GM21367 (cell line): ENCODE data around the gene DHRS7B.
"Not testable (repeated sequence)": the region's sequence is repeated elsewhere in the genome, so short reads cannot be mapped to it uniquely, and the experiment has no call there.

Experiments
- ATAC-seq: cut with Tn5 transposase; IDR thresholded peaks from one replicate; pipeline ENCODE4 v1.9.1; 2021; ENCODE audit not compliant: unreplicated experiment

DHRS7B gene, protein sequence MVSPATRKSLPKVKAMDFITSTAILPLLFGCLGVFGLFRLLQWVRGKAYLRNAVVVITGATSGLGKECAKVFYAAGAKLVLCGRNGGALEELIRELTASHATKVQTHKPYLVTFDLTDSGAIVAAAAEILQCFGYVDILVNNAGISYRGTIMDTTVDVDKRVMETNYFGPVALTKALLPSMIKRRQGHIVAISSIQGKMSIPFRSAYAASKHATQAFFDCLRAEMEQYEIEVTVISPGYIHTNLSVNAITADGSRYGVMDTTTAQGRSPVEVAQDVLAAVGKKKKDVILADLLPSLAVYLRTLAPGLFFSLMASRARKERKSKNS

DNA sequence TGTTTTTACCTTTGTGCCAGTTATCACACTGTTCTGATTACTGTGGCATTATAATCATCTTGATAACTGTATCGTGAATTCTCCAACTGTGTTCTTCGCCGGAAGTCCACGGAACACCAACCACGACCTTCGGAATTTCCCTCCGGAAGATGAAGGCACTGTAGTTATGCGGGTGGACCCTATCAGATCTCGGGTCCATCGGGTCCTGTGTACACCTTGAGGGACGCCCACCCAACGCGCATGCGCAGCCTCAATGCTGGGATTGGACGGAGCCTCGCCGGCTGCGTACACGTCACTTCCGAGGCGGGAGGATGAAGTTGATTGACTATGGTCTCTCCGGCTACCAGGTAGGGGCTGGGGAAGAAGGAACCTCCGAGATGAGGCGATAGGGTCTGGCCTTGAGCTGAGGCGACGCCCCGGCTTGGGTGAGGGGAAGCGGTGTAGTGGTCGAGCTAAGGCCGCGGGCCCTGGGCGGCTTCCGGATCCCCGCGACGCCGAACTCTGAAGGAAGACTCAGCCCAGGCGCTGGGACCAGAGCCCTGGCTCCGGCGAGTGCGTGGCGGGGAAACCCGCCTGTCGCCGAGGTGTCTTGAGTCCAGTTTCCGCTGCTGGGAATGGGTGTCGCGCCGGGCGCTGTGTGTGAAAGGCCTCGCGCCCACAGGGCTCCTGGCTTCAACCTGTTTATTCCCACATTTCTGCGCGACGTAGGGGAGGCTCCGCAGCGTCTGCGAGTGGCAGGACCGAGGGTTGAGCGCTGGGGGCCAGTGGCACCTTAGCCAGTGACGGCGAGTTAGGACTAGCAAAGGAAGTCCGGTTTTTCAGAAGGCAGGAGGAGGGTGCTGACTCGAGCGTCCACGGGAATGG, at the start of gene DHRS7B:
DHRS7B (plus strand) TSS at position 320 of the 864 bp plus-strand sequence; CDS start at position 328, 8 bp downstream.
- ATAC-seq: peak; percentile 86

DNA sequence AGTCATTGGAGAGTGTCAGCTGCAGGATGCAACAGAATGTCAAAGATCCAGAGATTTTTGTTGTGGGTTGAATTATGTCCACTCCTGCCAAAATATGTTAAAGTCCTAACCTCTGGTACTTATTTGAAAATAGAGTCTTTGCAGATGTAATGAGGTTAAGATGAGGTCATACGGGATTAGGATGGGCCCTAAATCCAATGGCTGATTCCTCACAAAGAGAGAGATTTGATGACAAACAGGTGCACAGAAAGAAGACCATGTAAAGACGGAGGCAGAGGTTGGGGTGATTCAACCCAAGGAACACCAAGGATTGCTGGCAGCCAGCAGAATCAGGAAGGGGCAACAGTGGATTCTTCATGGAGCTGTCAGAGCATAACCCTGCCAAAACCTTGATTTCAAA, 49.5 kb upstream of the DHRS7B start:
- no peak for ATAC-seq

DNA sequence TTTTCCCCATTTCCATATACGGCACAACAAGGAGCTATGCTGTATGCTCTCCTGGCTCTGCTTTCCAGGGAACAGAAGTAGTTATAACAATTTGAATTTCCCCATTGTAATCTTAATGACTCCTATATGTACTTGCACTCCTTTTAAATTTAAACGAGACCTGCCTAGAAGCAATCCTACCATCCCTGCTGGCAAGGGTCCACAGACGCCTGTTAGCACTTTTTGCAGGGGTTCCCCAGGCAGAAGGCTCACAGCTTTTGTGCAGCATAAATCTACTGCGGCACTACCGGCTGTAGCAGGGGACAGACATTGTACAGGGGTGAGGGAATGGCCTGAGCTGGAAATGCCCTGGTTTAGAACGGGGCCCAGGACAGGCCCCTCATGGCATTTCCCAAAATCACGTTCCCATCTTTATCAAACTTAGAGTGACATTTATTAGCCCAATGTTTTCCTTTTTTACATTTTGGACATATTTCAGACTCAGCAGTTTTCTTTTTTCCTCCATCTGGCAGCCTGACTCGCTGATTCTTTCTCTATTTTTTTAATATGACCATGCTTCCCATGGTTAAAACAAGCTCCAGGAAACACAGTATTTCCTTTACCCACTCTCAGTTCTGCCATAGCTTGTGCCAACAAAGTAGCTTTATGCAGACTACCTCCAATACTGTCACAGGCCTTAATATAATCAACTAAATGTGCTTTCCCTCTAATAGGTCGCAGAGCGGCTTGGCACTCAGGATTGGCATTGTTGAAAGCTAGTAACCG, 48.6 kb upstream of the DHRS7B start:
- ATAC-seq: no peak

DNA sequence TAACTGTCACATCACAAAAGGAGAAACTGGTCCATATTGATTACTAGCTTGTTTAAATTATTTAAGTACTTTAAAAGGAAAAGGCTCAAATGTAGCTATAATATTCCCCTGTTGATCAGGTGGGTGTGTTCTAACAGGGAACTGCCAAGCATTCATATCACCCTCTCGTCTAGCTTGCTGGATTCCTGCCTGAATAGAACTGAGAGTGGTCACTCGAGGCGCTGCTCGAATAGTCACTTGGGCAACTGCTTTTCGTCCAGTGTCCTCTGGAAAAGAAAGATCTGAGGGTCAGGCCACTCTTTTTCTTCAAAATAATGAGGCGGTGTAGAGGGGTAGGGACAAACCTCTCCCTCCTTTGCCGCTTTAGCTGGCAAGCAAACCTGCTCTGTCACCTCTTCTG, 47.6 kb upstream of the DHRS7B start:
- ATAC-seq: no peak

DNA sequence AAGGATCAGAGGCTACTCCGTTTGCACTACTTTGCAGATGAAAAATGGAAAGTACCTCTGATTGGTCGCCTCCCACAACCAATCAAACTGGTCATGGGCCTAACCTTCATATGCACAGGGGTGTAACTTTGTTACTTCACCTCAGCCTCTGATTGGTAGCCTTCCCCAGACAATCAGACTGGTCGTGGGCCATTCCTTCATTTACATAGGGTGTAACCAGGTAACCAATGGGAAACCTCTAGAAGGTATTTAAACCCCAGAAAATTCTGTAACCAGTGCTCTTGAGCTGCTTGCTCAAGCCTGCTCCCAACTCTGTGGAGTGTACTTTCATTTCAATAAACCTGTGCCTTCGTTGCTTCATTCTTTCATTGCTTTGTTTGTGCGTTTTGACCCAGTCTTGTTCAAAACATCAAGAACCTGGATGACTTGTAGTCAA, 44.7 kb upstream of the DHRS7B start:
- ATAC-seq: no peak

DNA sequence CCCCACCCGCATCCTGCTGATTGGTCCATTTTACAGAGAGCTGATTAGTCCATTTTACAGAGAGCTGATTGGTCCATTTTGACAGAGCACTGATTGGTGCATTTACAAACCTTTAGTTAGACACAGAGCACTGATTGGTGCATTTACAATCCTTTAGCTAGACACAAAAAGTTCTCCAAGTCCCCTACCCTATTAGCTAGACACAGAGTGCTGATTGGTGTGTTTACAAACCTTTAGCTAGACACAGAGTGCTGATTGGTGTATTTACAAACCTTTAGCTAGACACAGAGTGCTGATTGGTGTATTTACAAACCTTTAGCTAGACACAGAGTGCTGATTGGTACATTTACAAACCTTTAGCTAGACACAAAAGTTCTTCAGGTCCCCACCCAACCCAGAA, 41.5 kb upstream of the DHRS7B start:
- ATAC-seq: not testable (repeated sequence)

DNA sequence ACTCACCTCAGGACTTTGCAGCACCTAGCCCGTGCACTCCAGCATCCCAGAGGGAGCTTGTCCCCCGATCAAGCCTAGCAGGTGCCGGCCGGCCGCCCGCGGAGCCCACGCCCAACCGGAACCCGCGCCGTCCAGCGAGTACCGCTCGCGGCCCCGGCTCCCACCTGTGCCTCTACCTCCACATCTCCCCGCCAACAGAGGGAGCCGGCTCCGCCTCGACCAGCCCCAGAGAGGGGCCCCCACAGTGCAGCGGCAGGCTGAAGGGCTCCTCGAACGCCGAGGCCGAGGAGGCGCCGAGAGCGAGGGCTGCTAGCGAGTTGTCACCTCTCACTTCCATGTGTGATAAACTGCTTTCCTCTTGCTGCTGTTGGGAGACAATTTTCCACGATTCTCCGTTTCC, 41.1 kb upstream of the DHRS7B start:
- no peak for ATAC-seq

DNA sequence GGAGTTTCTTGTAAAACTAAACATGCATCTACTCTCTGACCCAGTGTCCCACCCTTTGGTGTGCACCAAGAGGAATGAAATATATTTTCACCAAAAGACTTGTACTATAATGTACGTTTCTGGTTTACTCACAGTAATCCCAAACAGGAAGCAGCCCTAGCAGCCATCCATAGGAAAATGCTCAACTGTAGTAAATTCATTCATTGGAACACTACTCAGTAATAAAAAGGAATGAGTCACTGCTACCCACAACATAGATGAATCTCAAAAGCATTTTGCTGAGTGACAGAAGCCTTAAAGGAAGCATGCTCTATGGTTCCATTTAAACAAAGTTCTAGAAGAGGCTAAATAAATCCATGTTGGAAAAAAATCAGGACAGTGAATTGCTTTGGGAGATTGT, 37.6 kb upstream of the DHRS7B start:
- no peak for ATAC-seq

DNA sequence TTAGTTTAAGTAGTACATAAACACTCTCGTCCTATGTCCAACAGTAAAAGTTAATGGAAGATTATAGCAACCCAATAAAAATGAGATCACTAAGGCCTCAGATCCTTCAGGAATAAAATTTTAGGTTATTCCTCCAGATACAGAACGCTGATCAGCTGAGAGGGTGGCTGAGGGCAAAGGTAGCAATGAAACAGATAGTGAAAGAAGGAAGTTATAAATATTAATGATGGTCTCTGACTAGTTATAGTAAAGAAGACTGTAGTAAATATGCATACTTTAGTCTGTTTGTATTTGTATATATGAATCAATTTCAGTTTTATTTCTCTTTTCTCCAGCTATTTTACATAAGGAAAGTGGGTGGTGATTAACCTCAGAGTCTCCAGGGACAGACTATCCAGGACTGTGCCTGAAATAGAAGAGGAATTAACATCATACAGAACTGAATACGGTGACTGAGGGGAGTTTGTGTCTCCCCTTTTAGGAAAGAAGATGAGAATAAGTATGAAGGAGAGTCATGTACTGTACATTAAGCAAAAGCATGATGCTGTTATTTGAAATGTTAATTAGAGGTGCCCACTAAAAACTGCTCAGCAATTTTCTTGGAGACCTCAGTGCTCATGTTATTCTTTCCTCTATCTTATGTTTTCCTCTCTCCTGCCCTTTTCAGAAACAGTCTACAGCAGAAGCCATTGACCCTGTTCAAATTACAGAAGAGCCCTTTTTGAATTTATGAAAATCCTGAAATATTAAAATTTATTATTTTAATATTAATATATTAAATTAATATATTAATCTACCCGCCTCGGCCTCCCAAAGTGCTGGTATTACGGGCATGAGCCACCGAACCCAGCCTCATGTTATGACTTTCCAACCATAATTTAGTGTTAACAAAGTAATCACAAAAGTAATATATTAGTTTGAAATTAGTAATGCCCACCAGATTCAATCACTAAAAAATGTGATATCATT, 36.5 kb upstream of the DHRS7B start:
- no peak for ATAC-seq

DNA sequence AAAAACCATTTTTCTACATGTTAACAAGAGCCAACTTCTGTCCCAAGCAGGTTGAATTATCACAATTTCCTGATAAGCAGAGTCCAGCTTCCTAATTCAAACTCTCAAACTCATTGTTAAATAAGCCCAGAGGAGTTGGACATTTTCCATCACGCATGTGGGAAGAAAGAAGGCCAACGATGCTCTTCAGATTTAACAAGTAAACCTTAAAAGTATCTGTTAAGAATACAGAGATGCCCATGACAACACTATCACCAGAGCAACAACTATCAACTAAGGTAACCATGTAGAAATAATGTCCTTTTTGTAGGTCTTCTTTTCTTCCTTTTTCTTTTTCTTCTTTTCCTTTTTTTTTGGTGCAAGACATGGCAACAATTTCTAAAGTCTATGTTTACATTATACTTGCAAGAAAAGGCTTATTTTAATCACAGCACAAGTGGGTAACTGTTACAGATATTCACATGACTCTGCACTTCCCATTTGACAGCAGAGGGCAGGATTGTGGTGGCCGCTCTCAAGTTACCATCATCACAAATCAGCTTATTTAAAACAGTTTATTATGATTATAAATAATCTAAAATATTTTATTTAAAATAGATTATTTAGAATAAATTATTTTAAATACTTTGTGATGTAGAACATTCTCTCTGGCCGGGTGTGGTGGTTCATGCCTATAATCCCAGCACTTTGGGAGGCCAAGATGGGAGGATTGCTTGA, 35.7 kb upstream of the DHRS7B start:
- ATAC-seq: no peak

DNA sequence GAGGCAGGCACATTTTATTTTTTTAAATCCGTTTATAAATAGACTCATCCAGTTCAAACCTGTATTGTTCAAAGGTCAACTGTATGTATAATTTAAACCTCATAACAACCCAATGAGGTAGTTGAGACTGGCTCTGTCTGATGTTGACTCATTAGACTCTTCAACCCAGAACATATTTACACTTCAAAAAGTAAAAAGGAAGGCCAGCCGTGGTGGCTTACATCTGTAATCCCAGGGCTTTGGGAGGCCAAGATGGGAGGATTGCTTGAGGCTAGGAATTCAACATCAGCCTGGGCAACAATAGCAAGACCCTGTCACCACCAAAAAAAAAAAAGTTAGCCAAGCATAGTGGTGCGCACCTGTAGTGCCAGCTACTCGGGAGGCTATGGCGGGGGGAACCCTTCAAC, 32.5 kb upstream of the DHRS7B start:
- no peak for ATAC-seq

DNA sequence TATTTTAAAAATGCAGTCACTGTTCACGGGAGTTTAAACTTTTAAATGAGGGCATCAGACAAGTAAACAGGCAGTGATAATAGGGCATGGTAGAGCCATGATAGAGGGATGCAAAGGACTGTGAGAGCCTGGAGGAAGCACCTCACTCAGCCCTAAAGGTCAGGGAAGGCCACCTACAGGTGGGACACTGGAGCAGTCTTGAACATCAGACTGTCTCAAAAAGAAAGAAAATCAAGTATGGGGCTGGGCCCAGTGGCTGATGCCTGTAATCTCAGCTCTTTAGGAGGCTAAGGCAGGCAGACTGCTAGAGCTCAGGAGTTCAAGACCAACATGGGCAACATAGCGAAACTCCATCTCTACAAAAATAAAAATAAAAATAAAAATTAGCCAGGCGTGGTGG, 31.0 kb upstream of the DHRS7B start:
- ATAC-seq: no peak

DNA sequence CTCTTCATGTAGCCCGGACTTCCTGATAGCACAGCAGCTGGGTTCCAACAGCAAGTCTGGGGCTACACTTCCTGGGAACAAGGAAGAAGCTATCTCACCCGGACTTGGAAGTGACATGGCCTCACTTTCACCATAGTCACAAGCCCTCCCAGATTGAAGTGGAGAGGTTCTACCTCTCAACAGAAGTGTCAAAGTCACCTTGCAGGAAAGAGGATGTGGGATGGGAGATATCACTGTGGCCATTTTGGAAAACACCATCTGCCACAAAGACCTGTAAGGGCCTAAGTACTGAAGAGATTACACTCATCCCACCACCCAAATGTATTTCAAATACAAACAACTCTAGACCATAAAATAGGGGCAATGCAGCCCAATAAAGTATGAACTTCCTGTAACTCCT, 29.9 kb upstream of the DHRS7B start:
- ATAC-seq: no peak

DNA sequence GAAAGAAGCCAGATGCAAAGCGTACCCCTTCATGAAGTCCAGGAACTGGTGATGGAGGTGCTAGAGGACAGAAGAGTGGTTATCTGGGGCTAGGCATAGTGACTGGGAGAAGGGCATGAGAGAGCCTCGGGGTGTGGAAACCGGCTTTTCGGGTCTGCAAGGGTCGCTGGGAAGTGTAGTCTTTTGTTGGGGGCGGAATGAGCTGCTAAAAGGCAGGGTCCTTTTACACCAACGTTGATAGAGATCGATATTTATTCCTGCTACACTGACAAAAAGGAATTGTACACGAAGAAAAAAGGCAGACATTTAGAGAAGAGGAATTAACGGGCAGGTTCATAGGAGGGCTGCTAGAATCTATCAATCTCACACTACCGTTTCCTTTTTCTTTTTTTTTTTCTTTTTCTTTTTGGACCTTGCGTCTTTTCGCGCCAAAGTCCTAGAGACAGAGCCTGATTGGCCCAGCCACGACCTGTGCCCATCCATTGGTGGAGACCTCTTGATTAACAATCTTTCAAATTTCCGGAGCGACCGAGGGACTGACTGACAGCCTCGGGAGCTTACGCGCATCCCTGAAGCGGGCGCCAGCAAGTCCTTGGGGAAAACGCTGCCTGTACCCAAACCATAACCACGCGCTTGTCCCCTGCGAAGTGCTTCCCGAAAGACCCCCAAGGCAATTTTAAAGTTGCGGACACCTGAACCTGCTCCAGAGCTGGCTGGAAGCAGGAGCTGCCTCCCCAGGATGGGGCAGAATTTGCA, 27.7 kb upstream of the DHRS7B start:
- peak; percentile 94 for ATAC-seq

DNA sequence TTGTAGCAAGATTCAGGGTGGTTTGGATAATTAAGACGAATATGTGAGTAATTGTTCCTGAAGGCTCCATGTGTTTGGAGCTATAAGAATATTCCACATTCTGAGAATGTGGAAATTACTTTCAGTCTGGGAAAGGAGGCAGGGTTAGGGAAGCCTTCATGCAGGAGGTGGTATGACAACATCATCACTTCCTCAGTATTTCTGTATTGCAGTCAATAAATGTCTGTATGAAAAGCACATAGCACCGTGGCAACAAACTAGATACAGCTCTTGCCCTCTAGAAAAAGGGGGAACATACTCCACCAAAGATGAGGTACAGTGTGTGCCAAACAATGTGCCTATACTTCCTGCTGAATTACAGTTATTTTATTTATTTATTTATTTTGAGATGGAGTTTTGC, 26.1 kb upstream of the DHRS7B start:
- no peak for ATAC-seq

DNA sequence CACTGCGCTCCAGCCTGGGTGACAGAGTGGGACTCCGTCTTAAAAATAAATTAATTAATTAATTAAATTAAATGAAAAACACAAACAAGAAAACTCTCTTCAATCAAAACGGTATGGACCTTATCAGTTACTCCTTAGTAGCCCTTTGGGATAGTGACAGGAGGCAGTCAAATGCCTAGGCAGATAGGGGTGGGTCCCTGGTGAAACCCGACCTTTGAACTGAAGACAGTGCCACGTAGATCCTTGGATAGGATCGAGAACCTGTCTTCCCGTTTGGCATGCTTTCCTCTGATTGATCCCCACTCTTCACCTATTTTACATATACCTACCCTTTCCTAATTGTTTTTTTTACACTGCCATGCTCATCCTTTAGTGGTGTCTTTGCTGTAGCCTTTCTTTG, 22.2 kb upstream of the DHRS7B start:
- ATAC-seq: no peak

DNA sequence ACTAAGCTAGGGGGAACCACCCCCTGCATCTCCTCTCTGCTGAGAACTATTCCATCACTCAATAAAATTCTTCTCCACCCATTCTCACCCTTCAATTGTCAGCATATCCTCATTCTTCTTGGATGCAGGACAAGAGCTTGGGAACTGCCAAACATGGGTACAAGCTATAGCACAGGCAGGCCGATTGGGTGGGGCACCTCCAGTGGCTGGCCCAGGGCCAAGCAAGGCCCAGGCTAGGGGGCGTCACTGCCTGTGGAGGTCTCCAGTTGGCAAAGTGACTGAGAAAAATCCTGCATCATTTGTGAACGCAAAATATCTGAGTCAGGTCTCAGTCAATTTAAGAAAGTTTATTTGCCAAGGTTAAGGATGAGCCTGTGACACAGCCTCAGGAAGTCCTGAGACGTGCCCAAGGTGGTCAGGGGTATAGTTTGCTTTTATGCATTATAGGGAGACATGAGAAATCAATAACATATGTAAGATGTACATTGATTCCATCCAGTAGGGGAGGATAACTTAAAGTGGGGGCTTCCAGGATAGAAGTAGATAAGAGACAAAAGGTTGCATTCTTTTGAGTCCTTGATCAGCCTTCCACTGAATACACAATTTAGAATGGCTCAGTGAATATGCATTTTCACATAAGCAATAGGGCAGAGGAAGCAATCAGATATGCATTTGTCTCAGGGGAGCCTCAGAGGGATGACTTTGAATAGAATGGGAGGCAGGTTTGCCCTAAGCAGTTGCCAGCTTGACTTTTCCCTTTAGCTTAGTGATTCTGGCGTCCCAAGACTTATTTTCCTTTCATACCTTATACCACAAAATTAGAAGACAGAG, 21.5 kb upstream of the DHRS7B start:
- ATAC-seq: no peak

DNA sequence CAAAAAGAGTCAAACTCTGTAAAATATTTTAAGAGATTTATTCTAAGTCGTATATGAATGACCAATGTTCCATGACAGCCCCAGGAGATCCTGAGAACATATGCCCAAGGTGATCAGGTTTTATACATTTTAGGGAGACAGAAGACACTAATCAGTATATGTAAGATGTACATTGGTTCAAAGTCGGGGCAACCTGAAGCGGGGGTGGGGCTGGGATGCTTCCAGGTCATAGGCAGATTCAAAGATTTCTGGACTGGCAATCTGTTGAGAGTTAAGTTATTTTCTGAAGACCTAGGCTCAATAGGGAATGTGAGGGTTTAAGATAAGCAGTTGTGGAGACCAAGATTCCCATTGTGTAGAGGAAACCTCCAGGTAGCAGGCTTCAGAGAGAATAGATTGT, 20.4 kb upstream of the DHRS7B start:
- ATAC-seq: no peak
